Astrocyte of the spinal cord (primary cell): ENCODE data around the gene MISP.
A peak's percentile ranks its signal among the peaks of the same experiment; 100 is the strongest.
"Not testable (repeated sequence)": the region's sequence is repeated elsewhere in the genome, so short reads cannot be mapped to it uniquely, and the experiment has no call there.

Experiments used
- DNase-seq: peaks from one replicate; pipeline ENCODE4 v3.0.0; 2011; ENCODE audit warnings: low read depth, low spot score
- H3K4me3 ChIP-seq: 2 replicates; pipeline ENCODE4 v1.5.1; 2011; ENCODE audit warnings: low read depth, mild to moderate bottlenecking, low read length, moderate library complexity
- CTCF ChIP-seq: IDR thresholded peaks from 2 replicates; pipeline ENCODE4 v1.5.1; 2012; ENCODE audit warnings: low read depth, mild to moderate bottlenecking, low read length, inconsistent platforms
- in situ Hi-C: cut with HindIII; loops from 2 replicates; pipeline ENCODE4 v1.10.0; 2017; ENCODE audit warnings: low sequenced_read_pairs

Gene MISP

GRCh38 chr19:741506-742131 is 9.3 kb upstream of the MISP start:
- no peak for DNase-seq
- H3K4me3 ChIP-seq: no peak overlapping the region
- peak; percentile 17 for TF ChIP-seq CTCF
- in situ Hi-C loops: no loop called here

GRCh38 chr19:742540-743075 is 8.3 kb upstream of the MISP start:
- in situ Hi-C loops: no loop called here
- DNase-seq: no peak

GRCh38 chr19:743168-743687 is 7.7 kb upstream of the MISP start:
- in situ Hi-C loops: no loop called here
- TF ChIP-seq CTCF: no peak

More at GRCh38 chr19:742540-743075, 8.3 kb upstream of the MISP start:
- TF ChIP-seq CTCF: no peak
- H3K4me3 ChIP-seq: no peak overlapping the region

GRCh38 chr19:745138-745537 is 5.8 kb upstream of the MISP start:
- DNase-seq, in situ Hi-C loops, H3K4me3 ChIP-seq: not testable (repeated sequence)

More at GRCh38 chr19:743168-743687, 7.7 kb upstream of the MISP start:
- no peak for DNase-seq
- H3K4me3 ChIP-seq: no peak overlapping the region

GRCh38 chr19:746208-746819 is 4.6 kb upstream of the MISP start:
- no peak for DNase-seq
- in situ Hi-C loops: no loop called here
- no peak overlapping the region for H3K4me3 ChIP-seq
- no peak for TF ChIP-seq CTCF

GRCh38 chr19:746956-747355 is 4.0 kb upstream of the MISP start:
- TF ChIP-seq CTCF: no peak
- no peak for DNase-seq
- in situ Hi-C loops: no loop called here
- H3K4me3 ChIP-seq: no peak overlapping the region
